ENCODE results near the gene NEK6. TPM values are rescaled to one million over a fixed set of nuclear protein-coding genes. Genes with fewer than 3 reads are reported as not detected.
A peak's percentile ranks its signal among the peaks of the same experiment; 100 is the strongest.

The NEK6 gene
- total RNA-seq, 1 experiment from 2014 or later: 17.6 TPM

- DNase-seq: no peak
- no peak overlapping the region for H3K4me3 ChIP-seq (ENCODE audit: insufficient read depth, low read depth, low read length)
- H3K27me3 ChIP-seq (ENCODE audit: control insufficient read depth, insufficient read depth, low read length): no peaks in the 10 kb centered on the region
- H3K36me3 ChIP-seq (replicated peaks; ENCODE audit: control insufficient read depth, insufficient read depth, low read length): no peaks in the 10 kb centered on the region
Measured at GRCh38 chr9:124286292-124286931, 28.7 kb downstream of the NEK6 start.

DNA sequence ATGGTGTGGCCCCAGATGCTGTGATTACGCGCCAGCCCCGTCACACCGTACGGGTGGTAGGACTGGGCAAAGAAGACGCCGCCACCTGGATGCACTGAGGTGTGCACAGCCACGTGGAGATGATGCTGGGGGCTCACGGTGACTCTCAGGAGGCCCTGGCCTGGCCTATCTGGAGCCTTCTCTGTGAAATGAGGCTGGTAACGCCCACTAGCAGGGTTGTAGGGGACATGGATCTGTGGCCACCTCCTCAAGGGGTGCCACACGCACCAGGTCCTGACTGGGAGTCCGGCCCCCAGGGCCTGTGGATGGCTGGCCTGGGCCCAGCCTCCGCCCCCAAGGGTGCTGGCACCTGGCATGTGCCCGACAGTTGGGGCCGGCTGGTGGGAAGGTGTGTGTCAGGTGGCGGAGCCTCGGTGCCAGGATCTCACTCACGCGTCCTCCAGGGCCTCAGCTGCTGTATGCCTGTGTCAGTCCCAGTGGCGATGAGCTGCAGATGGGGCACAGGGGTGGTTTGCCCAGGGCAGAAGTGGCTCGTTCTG, 32.4 kb downstream of the NEK6 start:
- Histone ChIP-seq H3K36me3 (replicated peaks; ENCODE audit: control insufficient read depth, insufficient read depth, low read length) (no peaks in the 10 kb centered on the region), H3K27me3 (ENCODE audit: control insufficient read depth, insufficient read depth, low read length) (no peaks in the 10 kb centered on the region), H3K4me3 (ENCODE audit: insufficient read depth, low read depth, low read length) (no peak overlapping the region)
- peak; percentile 58 for DNase-seq

GRCh38 chr9:124290743-124291554, 33.2 kb downstream of the NEK6 start:
- Histone ChIP-seq H3K36me3 (replicated peaks; ENCODE audit: control insufficient read depth, insufficient read depth, low read length) (no peaks in the 10 kb centered on the region), H3K4me3 (ENCODE audit: insufficient read depth, low read depth, low read length) (no peak overlapping the region), H3K27me3 (ENCODE audit: control insufficient read depth, insufficient read depth, low read length) (no peaks in the 10 kb centered on the region)
- peak; percentile 48 for DNase-seq

GRCh38 chr9:124291801-124292396, 34.1 kb downstream of the NEK6 start:
- Histone ChIP-seq H3K4me3 (ENCODE audit: insufficient read depth, low read depth, low read length) (no peak overlapping the region), H3K36me3 (replicated peaks; ENCODE audit: control insufficient read depth, insufficient read depth, low read length) (no peaks in the 10 kb centered on the region), H3K27me3 (ENCODE audit: control insufficient read depth, insufficient read depth, low read length) (no peaks in the 10 kb centered on the region)
- no peak for DNase-seq

DNA sequence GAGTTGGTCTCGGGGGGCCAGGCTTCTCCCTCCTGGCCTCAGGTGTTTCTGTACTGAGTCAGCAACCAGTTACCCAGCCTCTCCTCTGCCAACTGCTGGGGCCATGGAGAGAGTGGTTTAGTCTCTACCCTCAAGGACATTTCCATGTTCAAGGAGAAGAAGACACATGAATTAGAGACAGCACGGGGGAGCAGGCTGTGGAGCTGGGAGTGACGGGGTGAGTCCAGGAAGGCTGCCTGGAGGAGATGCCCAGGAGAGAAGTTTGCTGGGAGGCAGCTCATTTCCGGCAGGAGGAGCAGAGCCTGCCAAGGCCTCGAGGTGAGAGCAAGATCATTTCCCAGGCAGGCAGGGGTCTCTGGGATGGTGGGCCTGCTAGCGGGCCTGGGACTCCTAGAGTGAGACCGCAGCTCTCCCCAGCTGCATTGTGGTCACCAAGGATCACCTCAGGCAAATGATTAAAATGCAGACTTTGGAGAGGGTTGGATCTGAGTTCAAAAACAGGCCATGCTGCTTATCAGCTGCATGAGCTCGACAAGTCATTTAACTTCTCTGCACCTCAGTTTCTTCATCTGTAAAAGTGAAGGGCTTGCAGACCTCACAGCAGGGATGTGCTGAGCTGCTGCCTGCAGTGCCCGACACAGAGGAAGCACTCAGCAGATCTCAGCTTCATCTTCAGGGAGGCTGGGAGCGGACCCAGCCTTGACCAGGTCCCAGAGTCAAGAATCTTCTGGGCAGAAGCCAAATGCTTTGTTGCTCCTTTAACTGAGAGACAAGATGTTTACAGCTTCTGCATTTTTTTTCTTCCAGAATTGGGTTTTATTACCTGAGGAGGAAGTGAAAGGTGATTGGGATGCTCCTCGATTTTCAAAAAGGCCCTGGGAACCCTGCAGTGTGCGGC, 35.2 kb downstream of the NEK6 start:
- DNase-seq: no peak
- Histone ChIP-seq H3K36me3 (replicated peaks; ENCODE audit: control insufficient read depth, insufficient read depth, low read length) (no peaks in the 10 kb centered on the region), H3K27me3 (ENCODE audit: control insufficient read depth, insufficient read depth, low read length) (no peaks in the 10 kb centered on the region), H3K4me3 (ENCODE audit: insufficient read depth, low read depth, low read length) (no peak overlapping the region)

- Histone ChIP-seq H3K36me3 (replicated peaks; ENCODE audit: control insufficient read depth, insufficient read depth, low read length) (no peaks in the 10 kb centered on the region), H3K4me3 (ENCODE audit: insufficient read depth, low read depth, low read length) (no peak overlapping the region), H3K27me3 (ENCODE audit: control insufficient read depth, insufficient read depth, low read length) (no peaks in the 10 kb centered on the region)
- DNase-seq: no peak
Measured at GRCh38 chr9:124293718-124294506, 36.2 kb downstream of the NEK6 start.

- DNase-seq: no peak
- no peaks in the 10 kb centered on the region for H3K36me3 ChIP-seq (replicated peaks; ENCODE audit: control insufficient read depth, insufficient read depth, low read length)
- no peaks in the 10 kb centered on the region for H3K27me3 ChIP-seq (ENCODE audit: control insufficient read depth, insufficient read depth, low read length)
- H3K4me3 ChIP-seq (ENCODE audit: insufficient read depth, low read depth, low read length): no peak overlapping the region
Measured at GRCh38 chr9:124295159-124295794, 37.5 kb downstream of the NEK6 start.

GRCh38 chr9:124296094-124296493, 38.3 kb downstream of the NEK6 start:
- H3K4me3 ChIP-seq (ENCODE audit: insufficient read depth, low read depth, low read length): no peak overlapping the region
- no peaks in the 10 kb centered on the region for H3K36me3 ChIP-seq (replicated peaks; ENCODE audit: control insufficient read depth, insufficient read depth, low read length)
- DNase-seq: no peak
- H3K27me3 ChIP-seq (ENCODE audit: control insufficient read depth, insufficient read depth, low read length): no peaks in the 10 kb centered on the region

- DNase-seq: no peak
- Histone ChIP-seq H3K27me3 (ENCODE audit: control insufficient read depth, insufficient read depth, low read length) (no peaks in the 10 kb centered on the region), H3K4me3 (ENCODE audit: insufficient read depth, low read depth, low read length) (no peak overlapping the region)
Measured at GRCh38 chr9:124296796-124297550, 39.2 kb downstream of the NEK6 start.

DNA sequence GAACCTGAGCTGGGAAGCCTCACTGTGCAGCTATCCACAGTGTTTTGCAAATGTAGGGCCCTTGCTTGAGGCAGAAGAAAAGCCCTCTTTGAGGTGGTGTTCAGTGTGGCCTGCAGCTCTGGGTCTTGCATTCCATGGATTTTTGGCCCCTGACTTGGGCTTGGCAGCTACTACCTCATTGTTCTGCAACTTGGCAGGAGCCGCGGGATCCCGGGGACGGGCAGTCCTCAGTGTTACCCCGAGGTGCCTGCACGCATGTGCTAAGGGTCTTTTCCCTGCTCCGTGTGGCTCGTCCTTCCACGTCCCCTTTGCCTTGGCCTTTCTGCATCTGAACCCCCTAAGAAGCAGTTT, 39.8 kb downstream of the NEK6 start:
- DNase-seq: peak; percentile 84
- Histone ChIP-seq H3K27me3 (ENCODE audit: control insufficient read depth, insufficient read depth, low read length) (no peaks in the 10 kb centered on the region), H3K36me3 (replicated peaks; ENCODE audit: control insufficient read depth, insufficient read depth, low read length) (peaks cover 1% of the 10 kb centered on the region; the same call in 1 of the 2 replicates), H3K4me3 (ENCODE audit: insufficient read depth, low read depth, low read length) (no peak overlapping the region)

More at GRCh38 chr9:124296796-124297550, 39.2 kb downstream of the NEK6 start:
- peaks cover 1% of the 10 kb centered on the region; the same call in 1 of the 2 replicates for H3K36me3 ChIP-seq (replicated peaks; ENCODE audit: control insufficient read depth, insufficient read depth, low read length)

DNA sequence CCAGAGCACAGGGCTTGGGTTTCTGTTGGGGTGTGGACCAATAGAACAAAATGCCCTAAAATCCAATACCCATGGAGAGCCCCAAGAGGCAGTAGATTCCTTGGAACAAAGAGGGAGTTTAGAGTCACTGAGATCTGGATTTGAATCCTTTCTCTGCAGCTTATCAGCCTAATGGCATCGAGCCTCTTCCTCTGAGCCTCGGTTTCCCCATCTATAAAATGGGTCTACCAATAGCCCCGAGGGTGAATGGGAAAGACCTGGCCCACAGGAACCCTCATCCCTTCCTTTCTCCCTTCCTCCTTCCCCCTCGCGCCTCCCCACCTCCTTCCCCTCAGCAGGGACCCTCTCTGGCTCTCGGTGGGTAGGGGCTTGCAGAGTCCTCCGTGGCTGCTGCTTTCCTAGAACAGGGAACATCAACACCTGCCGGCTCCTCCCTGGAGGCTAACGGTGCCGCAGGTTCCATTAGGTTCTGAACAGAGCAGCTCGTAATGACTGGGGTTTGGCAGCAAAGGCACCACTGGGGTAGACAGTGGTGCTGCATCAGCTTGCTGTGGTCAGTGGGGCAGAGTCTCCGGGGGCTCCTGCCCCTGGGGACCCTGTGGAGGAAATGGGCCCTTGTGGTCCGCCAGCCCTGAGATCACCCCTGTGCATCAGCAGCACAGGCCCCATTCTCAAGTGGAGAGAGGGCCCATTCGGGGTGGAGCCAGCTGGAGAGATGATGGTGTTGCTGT, 40.3 kb downstream of the NEK6 start:
- no peak overlapping the region for H3K4me3 ChIP-seq (ENCODE audit: insufficient read depth, low read depth, low read length)
- no peak for DNase-seq

DNA sequence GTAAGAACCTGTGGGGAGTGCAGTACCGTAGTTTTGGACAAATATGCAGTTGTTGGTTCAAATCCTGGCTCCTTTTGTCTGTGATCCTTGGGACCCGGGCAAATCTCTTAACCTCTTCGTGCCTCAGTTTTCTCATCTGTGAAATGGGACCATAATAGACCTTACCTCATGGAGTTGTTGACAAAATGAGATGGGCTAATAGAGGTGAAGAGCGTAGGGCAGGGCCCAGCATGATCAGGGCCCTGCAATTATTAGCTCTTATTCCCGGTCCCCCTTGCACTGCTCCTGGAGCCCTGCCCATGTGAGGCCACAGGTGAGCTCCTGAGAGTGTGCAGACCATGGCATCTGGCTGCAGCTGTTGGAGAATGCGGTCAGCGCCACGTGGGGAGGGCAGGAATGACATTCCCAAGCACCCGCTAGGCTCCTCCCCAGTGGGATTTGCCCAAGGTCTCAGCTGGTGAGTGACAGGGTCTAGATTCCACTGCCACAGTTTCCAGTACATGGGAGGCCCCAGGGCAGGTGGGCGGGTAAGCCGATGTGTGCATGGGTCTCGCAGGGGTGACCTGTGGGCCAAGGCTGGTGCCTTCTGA, 41.0 kb downstream of the NEK6 start:
- no peak for DNase-seq
- peaks cover 1% of the 10 kb centered on the region; the same call in 1 of the 2 replicates for H3K36me3 ChIP-seq (replicated peaks; ENCODE audit: control insufficient read depth, insufficient read depth, low read length)
- no peaks in the 10 kb centered on the region for H3K27me3 ChIP-seq (ENCODE audit: control insufficient read depth, insufficient read depth, low read length)
- no peak overlapping the region for H3K4me3 ChIP-seq (ENCODE audit: insufficient read depth, low read depth, low read length)

More for the DNA sequence above, 40.3 kb downstream of the NEK6 start:
- H3K27me3 ChIP-seq (ENCODE audit: control insufficient read depth, insufficient read depth, low read length): no peaks in the 10 kb centered on the region
- H3K36me3 ChIP-seq (replicated peaks; ENCODE audit: control insufficient read depth, insufficient read depth, low read length): peaks cover 1% of the 10 kb centered on the region; the same call in 1 of the 2 replicates

Measured in H7 (cell line).